Testis (tissue), 3 donors: Measurements from ENCODE around the gene PRPF6. TPM values are rescaled to one million over a fixed set of nuclear protein-coding genes. Genes with fewer than 3 reads are reported as not detected.

Experiments
- DNase-seq: peaks from one replicate; pipeline ENCODE4 v3.0.0-alpha.2; 2019
- H3K27ac ChIP-seq, 2 donors: fragments of 200-600 bp; sonication (generic); one replicate each; pipeline ENCODE4 v1.5.1; 2019
- H3K27me3 ChIP-seq: fragments of 200-600 bp; sonication (generic); one replicate; pipeline ENCODE4 v1.5.1; 2019
- H3K36me3 ChIP-seq: fragments of 200-600 bp; sonication (generic); one replicate; pipeline ENCODE4 v1.5.1; 2017; ENCODE audit warnings: low read depth; ENCODE audit errors: missing control alignments
- H3K4me1 ChIP-seq: fragments of 200-600 bp; sonication (generic); one replicate; pipeline ENCODE4 v1.5.1; 2019
- H3K4me3 ChIP-seq, 2 donors: fragments of 200-600 bp; sonication (generic); one replicate each; pipeline ENCODE4 v1.5.1; 2017 to 2019
- H3K9me3 ChIP-seq: fragments of 200-600 bp; sonication (generic); one replicate; pipeline ENCODE4 v1.5.1; 2017
- POLR2A ChIP-seq: fragments of 450-650 bp; IDR thresholded peaks from one replicate; pipeline ENCODE4 v1.6.1; 2017; ENCODE audit warnings: antibody characterized with exemption, mild to moderate bottlenecking, moderate library complexity
- WGBS, 2 donors: methylation state at CpG; one replicate each; pipeline ENCODE4 v1.1.5; 2018; 5-methylcytosine and 5-hydroxymethylcytosine counted together
- intact Hi-C: fragments of 100-400 bp; cut with DNase I; formaldehyde crosslinking; loops from one replicate; pipeline ENCODE4 v1.15.1; 2023; ENCODE audit warnings: low total_unique reads
- polyA plus RNA-seq: library from polyadenylated mRNA; stranded (reverse); fragments of 350-450 nt; fragmentation: Illumina TruSeq; extraction: RNeasy Lipid Tissue Mini Kit (QIAGEN cat#74804); gene quantifications from one replicate; pipeline ENCODE4 v1.2.3, GENCODE V29; 2014; ENCODE audit warnings: low read depth, low replicate concordance; ENCODE audit not compliant: insufficient read depth
- total RNA-seq, 2 donors: library from RNA; depleted of rRNA; stranded (reverse); fragments of >200 nt; gene quantifications; one replicate each; pipeline ENCODE4 v1.2.3, GENCODE V29; 2016
- TF ChIP-seq, protein P1 (sequence below), 3 experiments: fragments of 450-650 bp in 2 of 3; fragments of 200-600 bp in 1 of 3; sonication (generic) in 1 of 3; IDR thresholded peaks; one replicate each; pipeline ENCODE4 v1.5.1; 2016 to 2019; ENCODE audit warnings: antibody characterized with exemption in 3 of 3, mild to moderate bottlenecking in 2 of 3, moderate library complexity in 1 of 3

Gene PRPF6
- total and polyA plus RNA-seq, 3 donors from 2014 or later = 106 to 114 (median 107) TPM

DNA sequence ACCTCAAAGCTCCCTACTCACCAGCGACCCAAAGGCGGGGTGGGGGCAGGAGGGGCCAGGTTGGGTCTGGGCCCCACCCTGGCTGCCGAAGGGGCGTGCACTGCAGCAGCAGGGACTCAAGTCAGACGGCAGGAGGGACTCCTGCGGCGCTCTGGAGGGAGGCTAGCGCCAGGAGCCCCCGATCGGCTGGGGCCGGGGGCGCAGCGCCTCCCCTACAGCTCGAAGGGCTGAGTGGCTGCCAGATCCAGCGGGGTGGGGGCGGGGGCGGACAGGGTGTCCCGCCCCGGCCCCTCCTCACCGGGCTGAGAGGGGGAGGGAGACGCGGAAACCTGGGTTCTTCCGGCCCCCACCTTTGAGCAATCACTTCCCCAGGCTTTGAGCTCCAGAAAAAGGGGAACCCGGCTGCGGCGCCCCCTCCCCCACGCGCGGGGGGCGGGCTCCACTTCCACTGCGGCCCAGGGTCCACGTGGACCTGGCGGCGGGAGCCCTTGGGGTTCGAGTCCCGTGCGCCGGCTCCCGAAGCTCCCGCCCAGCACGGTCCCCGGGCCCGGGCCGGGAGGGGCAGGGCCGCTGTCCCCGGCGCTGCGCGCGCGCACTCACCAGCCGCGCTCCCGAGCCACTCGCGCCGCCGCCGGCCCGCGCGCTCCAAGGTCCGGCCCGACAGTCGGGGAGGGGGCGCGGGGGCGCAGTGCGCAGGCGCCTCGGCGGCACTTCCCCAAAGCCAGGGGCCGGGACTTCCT lies 98.5 kb downstream of the PRPF6 start, which contains the start of gene RGS19:
Gene RGS19 (minus strand): TSS at position 246 of the 740 bp plus-strand sequence. CDS start 2,632 bp downstream, outside the sequence.
- intact Hi-C loops = no loop called here
- WGBS, 2 donors = 0% methylated on average over 17 to 49 of the region's 73 CpGs

DNA sequence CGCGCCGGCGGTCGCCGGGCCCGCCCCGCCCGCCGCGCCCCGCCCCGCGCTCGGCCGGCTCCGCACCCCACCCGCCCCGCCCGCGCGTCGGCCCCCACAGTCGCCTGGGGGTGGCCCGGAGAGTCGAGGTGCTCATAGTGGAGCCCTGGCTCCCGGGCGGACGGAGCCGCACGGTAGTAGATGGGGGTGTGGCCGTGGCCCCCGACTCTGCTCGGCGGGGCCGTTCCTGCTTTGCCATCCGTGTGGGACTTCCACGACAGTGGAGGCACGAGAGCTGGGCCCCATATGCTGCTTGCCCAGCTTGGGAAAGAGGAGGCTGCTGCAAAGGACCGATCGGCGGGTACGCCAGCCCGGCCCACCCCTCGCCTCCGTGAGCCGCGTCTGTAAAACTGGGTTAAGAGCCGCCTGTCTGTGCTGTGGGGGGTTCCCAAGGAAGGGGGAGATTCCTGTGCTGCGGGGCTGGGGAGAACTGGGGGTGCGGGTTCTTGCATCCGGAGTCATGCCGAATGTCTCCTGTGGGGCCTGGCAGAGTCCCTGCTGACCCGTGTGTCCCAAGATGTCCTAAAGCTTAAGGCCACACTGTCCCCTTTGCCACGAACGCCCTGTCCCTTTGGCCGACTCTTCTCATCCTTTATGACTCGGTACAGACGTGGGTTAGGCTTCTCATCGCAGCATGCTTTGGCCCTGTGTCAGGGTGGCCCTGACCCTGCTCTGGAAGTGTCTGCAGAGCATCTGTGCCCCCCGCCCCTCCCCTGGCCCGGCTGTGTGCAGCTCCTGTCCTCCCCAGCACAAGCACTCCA lies 99.3 kb downstream of the PRPF6 start, which contains the start of gene OPRL1:
Gene OPRL1 (plus strand): TSS at position 70 of the 800 bp plus-strand sequence. CDS start 12,639 bp downstream, outside the sequence.
- intact Hi-C loops = no loop called here

More for the DNA sequence above, 98.5 kb downstream of the PRPF6 start, which contains the start of gene RGS19:
- DNase-seq = peak; percentile 69
- Histone ChIP-seq H3K4me3 (peak within 1 kb of the TSS; percentile 56 to 73), H3K36me3 (no peaks in the 10 kb centered on the region), H3K27ac (peak within 1 kb of the TSS; percentile 21 to 45), H3K9me3 (no peaks in the 10 kb centered on the region), H3K27me3 (no peaks in the 10 kb centered on the region), H3K4me1 (peaks cover 24% of the 10 kb centered on the region)
- TF ChIP-seq, protein P1, sequence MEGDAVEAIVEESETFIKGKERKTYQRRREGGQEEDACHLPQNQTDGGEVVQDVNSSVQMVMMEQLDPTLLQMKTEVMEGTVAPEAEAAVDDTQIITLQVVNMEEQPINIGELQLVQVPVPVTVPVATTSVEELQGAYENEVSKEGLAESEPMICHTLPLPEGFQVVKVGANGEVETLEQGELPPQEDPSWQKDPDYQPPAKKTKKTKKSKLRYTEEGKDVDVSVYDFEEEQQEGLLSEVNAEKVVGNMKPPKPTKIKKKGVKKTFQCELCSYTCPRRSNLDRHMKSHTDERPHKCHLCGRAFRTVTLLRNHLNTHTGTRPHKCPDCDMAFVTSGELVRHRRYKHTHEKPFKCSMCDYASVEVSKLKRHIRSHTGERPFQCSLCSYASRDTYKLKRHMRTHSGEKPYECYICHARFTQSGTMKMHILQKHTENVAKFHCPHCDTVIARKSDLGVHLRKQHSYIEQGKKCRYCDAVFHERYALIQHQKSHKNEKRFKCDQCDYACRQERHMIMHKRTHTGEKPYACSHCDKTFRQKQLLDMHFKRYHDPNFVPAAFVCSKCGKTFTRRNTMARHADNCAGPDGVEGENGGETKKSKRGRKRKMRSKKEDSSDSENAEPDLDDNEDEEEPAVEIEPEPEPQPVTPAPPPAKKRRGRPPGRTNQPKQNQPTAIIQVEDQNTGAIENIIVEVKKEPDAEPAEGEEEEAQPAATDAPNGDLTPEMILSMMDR (IDR thresholded peaks at IDR 0.05) = no peak
- TF ChIP-seq POLR2A = no peak

DNA sequence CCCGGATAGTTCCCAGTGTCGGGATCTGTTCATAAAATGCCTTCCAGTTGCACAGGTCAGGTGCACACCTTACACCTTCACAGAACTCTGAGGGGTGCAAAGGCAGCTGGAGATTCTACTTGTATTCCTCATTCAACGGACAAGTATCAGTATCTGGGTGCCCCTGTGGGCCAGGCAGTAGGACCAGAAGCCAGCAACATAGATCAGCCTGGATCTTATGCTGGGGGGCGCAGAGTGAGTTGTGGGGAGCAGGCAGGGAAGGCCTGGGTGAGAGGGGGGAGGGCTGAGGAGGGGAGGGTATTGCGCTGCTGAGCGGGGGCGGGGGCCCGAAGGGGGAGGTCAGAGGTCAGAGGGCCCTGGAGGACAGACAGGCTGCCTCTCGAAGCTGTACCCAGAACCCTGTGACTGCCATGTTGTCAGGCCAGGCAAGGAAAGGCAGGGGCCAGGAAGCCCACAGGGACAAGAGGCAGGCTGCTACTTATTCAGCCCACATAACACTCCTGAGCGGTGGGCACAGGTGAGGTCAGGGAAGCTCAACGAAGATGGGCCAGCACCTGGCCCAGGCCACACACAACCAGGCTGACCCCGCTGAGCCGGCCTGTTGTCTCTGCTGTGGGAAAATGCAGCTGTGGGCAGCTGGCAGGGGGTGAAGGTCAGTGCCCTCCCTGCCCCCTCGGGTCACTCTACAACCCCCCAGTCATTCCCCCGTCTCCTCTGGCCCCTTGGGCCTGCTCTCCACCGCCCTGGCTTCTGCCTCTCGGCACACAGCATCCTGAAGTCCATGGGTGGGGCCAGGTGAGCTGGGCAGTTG lies 100.1 kb downstream of the PRPF6 start:
- WGBS, 2 donors = 60 to 70% methylated on average over 14 to 17 of the region's 17 CpGs
- Histone ChIP-seq H3K4me1 (peaks cover 27% of the 10 kb centered on the region), H3K36me3 (no peaks in the 10 kb centered on the region), H3K9me3 (no peaks in the 10 kb centered on the region), H3K27me3 (no peaks in the 10 kb centered on the region), H3K4me3 (no peak overlapping the region), H3K27ac (no peak overlapping the region)
- intact Hi-C loops = no loop called here
- no peak for DNase-seq
- TF ChIP-seq POLR2A = no peak
- TF ChIP-seq, protein P1 (IDR thresholded peaks at IDR 0.05) = no peak

More for the DNA sequence above, 99.3 kb downstream of the PRPF6 start, which contains the start of gene OPRL1:
- Histone ChIP-seq H3K4me3 (peak within 1 kb of the TSS; percentile 56 to 73), H3K27me3 (no peaks in the 10 kb centered on the region), H3K4me1 (peaks cover 27% of the 10 kb centered on the region), H3K36me3 (no peaks in the 10 kb centered on the region), H3K9me3 (no peaks in the 10 kb centered on the region), H3K27ac (peak within 1 kb of the TSS; percentile 21 to 45)
- TF ChIP-seq, protein P1 (IDR thresholded peaks at IDR 0.05) = no peak
- TF ChIP-seq POLR2A = no peak
- no peak for DNase-seq
- 4 to 12% methylated on average over 8 to 34 of the region's 62 CpGs for WGBS, 2 donors

DNA sequence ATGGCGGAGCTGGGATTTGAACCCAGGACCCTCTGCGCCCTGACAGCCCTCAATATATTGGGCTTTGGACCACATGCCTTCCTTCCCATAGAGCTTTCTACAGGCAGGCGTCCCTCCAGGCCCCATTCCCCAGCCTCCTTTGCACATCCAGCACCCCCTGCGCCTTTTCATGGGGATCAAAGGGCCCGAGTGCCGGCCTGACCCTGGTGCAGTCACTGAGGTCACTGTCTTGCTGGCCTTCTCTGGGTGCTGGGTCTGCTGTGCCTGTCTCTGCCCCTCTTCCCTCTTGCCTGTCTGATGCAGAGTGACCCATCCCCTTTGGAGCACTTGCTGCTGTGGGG lies 100.7 kb downstream of the PRPF6 start:
- intact Hi-C loops = no loop called here
- no peak for TF ChIP-seq POLR2A
- TF ChIP-seq, protein P1 (IDR thresholded peaks at IDR 0.05) = no peak
- H3K36me3 ChIP-seq = no peaks in the 10 kb centered on the region
- WGBS, 2 donors = 82 to 92% methylated on average over 6 of the region's 6 CpGs
- no peaks in the 10 kb centered on the region for H3K27me3 ChIP-seq
- H3K27ac ChIP-seq = no peak overlapping the region
- peaks cover 27% of the 10 kb centered on the region for H3K4me1 ChIP-seq
- DNase-seq = no peak
- H3K9me3 ChIP-seq = no peaks in the 10 kb centered on the region
- no peak overlapping the region for H3K4me3 ChIP-seq
